ENCODE results near the gene PIK3AP1.

DNA sequence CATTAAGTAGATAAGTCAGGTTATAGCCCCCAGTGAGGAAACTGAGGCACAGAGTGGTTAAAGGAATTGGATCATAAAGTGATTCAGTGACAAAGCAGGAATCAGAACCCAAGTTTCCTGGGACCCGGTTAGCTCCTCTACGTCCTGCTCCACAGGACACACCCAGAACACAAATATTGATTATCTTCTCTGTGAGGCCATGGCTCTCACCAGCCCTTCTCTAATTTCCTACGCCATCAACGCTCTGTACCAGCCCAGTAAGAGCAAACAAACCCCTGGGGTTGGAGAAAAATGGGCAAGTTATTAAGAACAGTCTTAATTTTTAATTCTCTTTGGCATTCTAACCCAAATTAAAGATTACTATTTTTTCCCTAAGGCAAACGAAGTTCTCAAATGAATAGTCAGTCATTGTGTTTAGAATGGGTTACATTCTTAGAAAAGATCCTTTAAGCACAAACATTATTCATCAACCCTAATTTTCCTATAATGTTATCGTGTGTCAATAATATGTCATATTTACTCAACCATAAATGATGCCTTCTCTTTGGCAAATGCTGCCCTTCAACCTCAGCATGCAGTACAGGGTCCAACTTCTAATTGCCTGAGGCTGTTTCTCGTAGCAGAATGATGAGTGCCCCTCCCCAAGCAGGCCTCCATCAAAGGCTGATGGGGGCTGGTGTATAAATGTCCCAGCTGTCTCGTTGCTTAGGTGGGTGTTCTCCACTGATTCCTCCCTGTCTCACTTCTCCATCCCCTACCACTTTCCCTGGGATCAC is 108.1 kb downstream of the PIK3AP1 start:
- TF ChIP-seq, protein P1, sequence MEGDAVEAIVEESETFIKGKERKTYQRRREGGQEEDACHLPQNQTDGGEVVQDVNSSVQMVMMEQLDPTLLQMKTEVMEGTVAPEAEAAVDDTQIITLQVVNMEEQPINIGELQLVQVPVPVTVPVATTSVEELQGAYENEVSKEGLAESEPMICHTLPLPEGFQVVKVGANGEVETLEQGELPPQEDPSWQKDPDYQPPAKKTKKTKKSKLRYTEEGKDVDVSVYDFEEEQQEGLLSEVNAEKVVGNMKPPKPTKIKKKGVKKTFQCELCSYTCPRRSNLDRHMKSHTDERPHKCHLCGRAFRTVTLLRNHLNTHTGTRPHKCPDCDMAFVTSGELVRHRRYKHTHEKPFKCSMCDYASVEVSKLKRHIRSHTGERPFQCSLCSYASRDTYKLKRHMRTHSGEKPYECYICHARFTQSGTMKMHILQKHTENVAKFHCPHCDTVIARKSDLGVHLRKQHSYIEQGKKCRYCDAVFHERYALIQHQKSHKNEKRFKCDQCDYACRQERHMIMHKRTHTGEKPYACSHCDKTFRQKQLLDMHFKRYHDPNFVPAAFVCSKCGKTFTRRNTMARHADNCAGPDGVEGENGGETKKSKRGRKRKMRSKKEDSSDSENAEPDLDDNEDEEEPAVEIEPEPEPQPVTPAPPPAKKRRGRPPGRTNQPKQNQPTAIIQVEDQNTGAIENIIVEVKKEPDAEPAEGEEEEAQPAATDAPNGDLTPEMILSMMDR (conservative IDR thresholded peaks at IDR 0.05): no peak
- no peak for TF ChIP-seq EZH2 (IDR thresholded peaks at IDR 0.05; ENCODE audit: low read depth)
